D721Med (cell line): ENCODE data around the gene LIN9.

Experiments
- DNase-seq: peaks from one replicate; pipeline ENCODE4 v3.0.0; 2011; ENCODE audit warnings: low spot score; ENCODE audit not compliant: insufficient read length
- FAIRE-seq: peaks from 2 replicates; lab custom pipeline; 2011; peaks lifted over from hg19 to GRCh38; lab: Jason Lieb, UNC
- TF ChIP-seq, protein P1 (sequence below): IDR thresholded peaks from 2 replicates; pipeline ENCODE4 v1.5.1; 2012; ENCODE audit warnings: mild to moderate bottlenecking, control low read depth; ENCODE audit not compliant: insufficient read depth; ENCODE audit errors: missing control alignments

LIN9 gene

DNA sequence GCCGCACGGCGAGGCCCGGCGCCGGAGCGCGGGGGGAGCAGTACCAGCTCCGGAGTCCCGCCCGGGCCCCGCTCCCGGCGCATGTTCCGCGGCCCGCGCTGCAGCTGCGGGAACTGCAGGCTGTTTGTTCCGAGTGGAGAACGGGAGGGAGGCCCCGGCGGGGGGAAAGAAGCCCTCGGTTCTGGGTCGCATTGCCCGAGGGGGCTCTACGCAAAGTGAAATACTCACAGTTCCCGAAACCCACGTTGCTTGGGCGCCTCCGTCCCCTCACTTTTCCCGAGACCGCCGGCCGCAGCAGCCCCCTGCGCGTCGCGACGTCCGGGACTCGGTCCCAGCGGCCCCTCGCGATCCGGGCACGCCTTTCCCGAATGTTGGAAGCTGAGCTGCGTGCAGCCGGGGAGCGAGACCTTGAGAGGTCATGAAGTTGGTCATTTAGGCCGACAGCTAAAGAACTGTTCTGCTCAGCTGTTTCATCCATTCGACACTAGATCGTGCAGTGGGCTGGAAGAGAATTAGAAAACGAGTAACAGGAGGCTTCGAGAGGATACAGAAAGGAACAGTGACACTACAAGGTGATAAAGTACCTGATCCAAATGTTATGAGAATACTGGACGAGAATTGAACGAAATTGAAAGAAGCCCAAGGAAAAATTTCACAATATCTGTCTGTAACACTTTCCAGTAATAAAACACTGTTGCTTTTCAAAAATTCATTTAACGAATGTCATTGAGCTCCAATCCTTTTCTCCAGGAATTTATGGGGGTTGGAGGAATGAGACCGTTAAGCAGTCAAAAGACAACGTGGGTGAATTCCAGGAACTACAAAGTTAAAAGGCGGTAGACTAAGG, 657 bp upstream of the LIN9 start:
- DNase-seq: no peak
- no peak for FAIRE-seq
- TF ChIP-seq, protein P1, sequence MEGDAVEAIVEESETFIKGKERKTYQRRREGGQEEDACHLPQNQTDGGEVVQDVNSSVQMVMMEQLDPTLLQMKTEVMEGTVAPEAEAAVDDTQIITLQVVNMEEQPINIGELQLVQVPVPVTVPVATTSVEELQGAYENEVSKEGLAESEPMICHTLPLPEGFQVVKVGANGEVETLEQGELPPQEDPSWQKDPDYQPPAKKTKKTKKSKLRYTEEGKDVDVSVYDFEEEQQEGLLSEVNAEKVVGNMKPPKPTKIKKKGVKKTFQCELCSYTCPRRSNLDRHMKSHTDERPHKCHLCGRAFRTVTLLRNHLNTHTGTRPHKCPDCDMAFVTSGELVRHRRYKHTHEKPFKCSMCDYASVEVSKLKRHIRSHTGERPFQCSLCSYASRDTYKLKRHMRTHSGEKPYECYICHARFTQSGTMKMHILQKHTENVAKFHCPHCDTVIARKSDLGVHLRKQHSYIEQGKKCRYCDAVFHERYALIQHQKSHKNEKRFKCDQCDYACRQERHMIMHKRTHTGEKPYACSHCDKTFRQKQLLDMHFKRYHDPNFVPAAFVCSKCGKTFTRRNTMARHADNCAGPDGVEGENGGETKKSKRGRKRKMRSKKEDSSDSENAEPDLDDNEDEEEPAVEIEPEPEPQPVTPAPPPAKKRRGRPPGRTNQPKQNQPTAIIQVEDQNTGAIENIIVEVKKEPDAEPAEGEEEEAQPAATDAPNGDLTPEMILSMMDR: no peak

DNA sequence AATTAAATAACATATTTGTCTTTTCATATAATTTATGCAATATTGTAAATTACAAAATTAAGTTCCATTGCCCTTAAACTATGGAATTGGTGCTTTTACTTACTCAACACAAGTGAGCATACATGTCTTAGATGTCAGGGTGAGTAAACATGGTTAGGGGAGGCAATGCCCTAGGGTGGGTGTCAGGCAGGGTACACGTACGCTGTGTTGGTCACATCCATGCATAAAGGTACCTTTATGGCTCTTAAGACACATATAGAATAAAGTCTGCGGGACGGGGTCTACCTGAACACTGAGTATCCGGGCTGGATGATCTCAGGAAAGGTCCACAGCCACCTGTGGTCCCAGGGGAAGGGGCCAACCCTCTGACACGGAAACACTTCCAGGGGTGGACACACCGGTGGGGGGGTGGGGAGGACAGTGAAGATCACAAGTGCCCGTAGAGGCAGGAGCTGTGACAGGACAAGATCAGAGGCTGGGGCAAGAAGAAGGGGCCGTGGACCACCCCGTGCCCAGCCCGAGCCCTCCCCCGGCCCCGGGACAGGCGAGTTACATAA, 720 bp downstream of the LIN9 start:
- TF ChIP-seq, protein P1: no peak
- FAIRE-seq (no peak), DNase-seq (no peak)

DNA sequence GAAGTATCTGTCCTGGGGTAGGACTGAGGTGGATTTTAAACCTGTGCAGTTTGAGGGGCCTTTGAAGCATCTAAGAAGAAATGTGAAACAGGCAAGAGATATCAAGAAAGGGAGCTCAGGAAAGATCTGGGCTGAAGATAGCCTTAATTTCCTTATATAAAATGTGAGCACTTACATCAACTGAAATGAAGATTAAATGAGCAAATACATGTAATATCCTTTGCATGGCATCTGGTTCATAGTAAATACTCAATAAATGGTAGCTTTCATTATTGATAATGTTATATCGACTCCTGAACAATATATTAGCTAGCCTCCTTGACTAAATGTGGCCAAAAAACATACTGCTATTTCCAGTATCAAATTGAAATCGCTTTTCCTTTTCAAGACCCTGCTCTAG, 2.5 kb downstream of the LIN9 start:
- no peak for FAIRE-seq
- TF ChIP-seq, protein P1: no peak
- no peak for DNase-seq

DNA sequence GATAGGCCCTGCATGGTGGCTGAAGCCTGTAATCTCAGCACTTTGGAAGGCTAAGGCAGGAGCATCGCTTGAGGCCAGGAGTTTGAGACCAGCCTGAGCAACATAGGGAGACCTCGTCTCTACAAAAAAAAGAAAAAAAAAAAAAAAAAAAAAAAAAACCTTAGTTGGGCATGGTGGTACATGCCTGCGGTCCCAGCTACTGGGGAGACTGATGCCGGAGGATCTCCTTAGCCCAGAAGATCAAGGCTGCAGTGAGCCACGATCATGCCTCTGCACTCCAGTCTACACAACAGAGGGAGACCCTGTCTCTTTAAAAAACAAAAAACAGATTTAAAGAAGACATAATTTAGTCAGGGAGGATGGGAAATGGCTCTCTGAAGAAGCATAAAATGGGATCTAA, 3.8 kb downstream of the LIN9 start:
- DNase-seq (no peak), FAIRE-seq (no peak)
- TF ChIP-seq, protein P1: no peak

DNA sequence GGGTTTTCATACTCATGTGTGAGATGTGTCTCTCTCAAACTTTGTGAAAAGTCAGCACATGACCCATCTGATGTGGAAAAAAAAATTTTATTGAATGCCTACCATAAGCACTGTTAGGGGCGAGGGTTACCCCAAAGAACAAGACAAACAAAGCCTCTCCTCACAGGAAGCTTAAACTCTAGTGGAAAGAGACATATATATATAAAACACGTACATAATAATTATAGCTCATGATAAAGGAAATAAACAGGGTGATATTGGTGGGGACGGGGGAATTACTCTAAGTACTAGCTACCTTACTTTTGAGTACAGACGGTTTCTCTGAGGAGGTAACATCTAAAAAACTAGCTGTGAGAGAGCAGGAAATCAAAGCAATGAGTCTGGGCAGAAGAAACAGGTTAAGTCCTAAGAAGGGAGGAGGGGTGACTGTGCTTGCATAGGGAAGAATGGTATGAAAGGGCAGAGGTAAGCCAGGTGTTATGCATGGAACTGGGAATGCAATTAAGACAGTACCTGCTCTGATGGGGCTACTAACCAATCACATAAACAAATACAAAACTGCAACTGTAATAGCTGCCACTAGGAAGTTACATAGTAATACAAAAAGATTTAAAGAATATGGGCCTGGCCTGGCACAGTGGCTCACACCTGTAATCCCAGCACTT, 4.5 kb downstream of the LIN9 start:
- TF ChIP-seq, protein P1: no peak
- no peak for FAIRE-seq
- no peak for DNase-seq

DNA sequence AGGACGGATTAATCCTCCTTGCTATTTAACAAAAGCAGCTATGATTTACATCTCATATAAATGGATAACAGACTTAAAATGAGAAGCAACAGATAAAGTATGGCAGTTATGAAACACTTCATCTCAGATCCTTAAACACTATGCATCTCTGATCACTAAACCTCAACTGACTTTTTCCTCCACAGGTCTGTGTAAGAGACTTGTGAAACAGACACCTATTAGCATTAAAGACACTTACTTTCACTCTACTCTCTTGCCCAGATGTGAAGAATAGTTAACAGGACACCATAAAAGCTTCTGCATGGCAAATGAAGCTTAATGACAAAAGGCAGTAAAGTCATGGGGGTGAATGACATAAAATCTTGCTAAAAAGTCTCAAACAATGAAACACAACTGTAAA, 6.2 kb downstream of the LIN9 start:
- no peak for DNase-seq
- FAIRE-seq: peak; percentile 41
- TF ChIP-seq, protein P1: no peak
